ENCODE data around the gene TTC22.

Gene TTC22

GRCh38 chr1:54805466-54805865 is 4.3 kb upstream of the TTC22 start:
- TF ChIP-seq, protein P1, sequence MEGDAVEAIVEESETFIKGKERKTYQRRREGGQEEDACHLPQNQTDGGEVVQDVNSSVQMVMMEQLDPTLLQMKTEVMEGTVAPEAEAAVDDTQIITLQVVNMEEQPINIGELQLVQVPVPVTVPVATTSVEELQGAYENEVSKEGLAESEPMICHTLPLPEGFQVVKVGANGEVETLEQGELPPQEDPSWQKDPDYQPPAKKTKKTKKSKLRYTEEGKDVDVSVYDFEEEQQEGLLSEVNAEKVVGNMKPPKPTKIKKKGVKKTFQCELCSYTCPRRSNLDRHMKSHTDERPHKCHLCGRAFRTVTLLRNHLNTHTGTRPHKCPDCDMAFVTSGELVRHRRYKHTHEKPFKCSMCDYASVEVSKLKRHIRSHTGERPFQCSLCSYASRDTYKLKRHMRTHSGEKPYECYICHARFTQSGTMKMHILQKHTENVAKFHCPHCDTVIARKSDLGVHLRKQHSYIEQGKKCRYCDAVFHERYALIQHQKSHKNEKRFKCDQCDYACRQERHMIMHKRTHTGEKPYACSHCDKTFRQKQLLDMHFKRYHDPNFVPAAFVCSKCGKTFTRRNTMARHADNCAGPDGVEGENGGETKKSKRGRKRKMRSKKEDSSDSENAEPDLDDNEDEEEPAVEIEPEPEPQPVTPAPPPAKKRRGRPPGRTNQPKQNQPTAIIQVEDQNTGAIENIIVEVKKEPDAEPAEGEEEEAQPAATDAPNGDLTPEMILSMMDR (IDR thresholded peaks at IDR 0.05; ENCODE audit: control insufficient read depth, insufficient read depth, low read depth, low read length, missing control alignments), result no peak
- H3K4me3 ChIP-seq (ENCODE audit: control insufficient read depth, low read depth, low read length), result no peak overlapping the region
- DNase-seq (ENCODE audit: low read depth), result no peak

DNA sequence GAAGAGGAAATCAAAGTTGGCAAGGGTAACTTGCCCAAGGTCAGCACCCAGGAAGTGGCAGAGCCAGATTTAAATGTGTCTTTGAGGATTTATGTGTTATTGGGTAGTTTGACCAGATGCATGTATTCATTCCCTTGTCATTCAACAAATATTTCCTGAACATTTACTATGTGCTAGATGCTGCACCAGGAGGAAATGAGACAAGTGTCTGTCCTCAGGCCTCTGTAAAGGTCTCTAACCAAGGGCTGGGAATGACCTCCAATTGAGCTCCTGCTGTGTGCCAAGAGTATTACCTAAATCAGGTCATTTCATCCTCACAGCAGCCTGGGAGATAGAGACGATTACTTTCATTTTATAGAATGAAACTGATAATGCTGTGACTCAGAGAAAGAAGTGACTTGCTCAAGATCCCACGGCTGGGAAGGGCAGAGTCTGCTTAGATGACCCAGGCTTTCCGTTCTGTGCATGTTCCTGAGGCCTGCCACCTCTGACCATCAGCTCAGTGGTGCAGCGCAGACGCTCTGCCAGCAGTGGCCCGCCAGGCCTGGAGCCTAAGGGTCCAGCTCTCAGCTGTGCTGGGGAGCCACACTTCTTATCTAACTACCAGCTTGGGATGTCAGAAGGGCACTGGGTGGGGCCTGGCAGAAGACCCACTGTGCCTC is 3.5 kb upstream of the TTC22 start:
- H3K4me3 ChIP-seq (ENCODE audit: control insufficient read depth, low read depth, low read length), result no peak overlapping the region
- no peak for DNase-seq (ENCODE audit: low read depth)
- TF ChIP-seq, protein P1 (IDR thresholded peaks at IDR 0.05; ENCODE audit: control insufficient read depth, insufficient read depth, low read depth, low read length, missing control alignments), result no peak

DNA sequence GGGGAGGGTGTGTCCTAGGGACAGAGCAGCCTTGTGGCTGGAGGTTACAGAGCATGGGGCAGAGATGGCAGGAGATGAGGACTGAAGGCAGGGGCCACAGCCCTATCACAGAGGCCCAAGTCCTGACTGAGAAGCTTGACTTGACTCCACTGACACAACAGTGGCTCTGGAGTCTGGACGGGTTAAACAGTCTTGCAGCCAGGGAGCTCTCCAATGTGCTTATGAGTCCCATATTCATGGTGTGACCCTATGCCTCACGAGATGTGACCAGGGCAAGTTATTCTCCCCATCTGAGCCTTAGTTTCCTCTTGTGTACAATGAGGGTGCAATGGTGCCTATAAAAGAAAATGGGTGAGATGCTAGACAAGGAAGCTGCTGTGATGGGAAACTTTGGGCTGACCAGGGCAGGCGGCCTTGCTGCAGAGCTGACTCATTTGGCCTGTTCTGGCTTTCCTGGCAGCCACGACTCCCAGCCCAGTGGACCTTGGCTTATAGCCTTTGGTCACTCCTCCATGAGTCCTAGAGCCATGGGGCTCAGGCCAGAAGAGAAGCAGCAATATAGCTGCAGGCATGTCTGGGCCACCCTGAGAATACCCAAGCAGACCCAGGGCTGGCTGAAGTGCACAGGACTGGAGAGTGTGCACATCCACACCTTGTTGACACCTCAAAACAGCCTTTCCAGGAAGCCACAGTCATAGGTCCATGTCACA is 2.8 kb upstream of the TTC22 start:
- DNase-seq (ENCODE audit: low read depth), result no peak
- TF ChIP-seq, protein P1 (IDR thresholded peaks at IDR 0.05; ENCODE audit: control insufficient read depth, insufficient read depth, low read depth, low read length, missing control alignments), result no peak

DNA sequence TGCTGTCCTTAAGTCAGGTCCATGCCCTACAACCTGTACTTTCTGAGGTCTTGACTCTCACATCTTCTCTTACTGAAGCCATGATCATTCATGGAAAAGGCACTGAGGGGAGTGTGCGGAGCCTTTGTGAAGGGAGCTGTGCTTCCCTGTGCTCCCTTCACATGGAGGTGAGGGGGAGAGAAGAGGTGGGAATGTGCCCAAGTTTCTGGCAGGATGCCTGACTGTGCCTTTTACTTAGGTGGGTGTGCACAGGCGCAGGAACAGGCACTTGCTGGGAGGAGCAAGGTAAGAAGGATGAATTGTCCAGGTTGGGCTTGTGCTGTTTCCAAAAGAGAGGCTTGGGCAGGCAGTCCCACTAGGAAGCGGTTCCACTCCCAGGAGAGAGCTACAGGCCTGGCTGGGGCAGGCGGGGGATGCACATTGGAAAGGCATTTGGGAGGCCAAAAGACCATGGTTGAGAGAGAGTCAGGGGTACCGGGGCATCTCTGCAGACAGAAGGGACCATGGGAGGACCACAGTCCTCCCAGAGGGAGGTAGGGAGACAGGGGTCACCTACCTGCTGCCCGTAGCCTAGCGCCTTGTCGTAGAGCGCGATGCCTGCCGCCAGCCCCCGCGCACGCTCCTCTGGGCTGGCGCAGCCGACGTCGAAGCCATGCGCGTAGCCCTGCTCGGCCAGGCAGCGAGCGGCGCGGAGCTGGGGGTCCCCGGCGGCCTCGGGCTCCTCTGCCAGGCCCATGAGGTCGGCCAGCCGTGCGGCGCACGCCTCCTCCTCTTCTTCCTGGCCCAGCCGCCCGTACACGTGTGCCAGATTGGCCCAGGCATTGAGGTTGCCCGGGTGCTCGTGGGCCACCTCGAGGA is 853 bp downstream of the TTC22 start:
- TF ChIP-seq, protein P1 (IDR thresholded peaks at IDR 0.05; ENCODE audit: control insufficient read depth, insufficient read depth, low read depth, low read length, missing control alignments), result no peak
- H3K4me3 ChIP-seq (ENCODE audit: control insufficient read depth, low read depth, low read length), result no peak overlapping the region
- no peak for DNase-seq (ENCODE audit: low read depth)

More for the DNA sequence above, 2.8 kb upstream of the TTC22 start:
- no peak overlapping the region for H3K4me3 ChIP-seq (ENCODE audit: control insufficient read depth, low read depth, low read length)

DNA sequence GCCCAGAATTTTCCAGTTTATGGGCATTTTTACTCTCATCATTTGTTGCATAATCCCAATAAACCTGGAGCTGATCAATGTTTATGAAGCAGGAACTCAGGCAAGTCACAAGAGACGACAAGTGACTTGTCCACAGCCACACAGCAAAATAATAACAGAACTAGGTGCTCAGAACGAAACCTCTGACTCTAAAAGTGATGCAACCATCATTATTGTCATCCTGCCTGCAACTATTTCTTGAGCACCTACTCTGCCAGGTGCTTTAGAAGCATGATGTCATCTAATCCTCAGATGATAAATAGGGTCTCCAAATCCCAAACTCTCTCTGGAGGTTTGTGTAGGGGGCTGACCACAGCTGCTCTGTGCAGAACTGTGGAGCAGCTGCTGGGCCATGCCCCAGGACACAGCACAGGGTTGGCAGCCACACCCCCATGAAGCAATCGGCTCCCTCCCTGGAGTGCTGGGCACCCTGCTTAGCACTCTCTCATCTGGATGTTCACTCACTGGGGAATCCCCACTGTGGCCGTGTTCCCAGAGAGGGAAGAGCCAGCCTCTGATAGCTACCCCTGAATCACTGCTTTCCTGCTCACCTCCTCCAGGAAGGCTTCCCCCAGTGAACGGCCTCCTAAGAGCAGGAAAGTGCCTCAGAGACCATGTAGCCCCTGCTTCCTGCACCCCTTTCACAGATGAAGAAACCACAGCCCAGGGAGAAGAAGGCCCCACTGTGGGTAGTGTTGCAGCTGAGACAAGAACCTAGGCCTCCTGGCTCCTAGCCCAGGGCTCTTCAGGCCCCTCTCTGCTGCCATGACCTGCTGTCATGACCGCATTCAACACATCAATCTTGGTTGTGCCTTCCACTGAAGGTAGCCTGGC is 2.1 kb downstream of the TTC22 start:
- no peak for DNase-seq (ENCODE audit: low read depth)
- no peak overlapping the region for H3K4me3 ChIP-seq (ENCODE audit: control insufficient read depth, low read depth, low read length)
- TF ChIP-seq, protein P1 (IDR thresholded peaks at IDR 0.05; ENCODE audit: control insufficient read depth, insufficient read depth, low read depth, low read length, missing control alignments), result no peak

GRCh38 chr1:54798206-54798605 is 2.9 kb downstream of the TTC22 start:
- no peak overlapping the region for H3K4me3 ChIP-seq (ENCODE audit: control insufficient read depth, low read depth, low read length)
- TF ChIP-seq, protein P1 (IDR thresholded peaks at IDR 0.05; ENCODE audit: control insufficient read depth, insufficient read depth, low read depth, low read length, missing control alignments), result no peak
- DNase-seq (ENCODE audit: low read depth), result no peak

Data from AG09309 (cell line).